Measurements from ENCODE around the gene SHB. TPM values are rescaled to one million over a fixed set of nuclear protein-coding genes. Genes with fewer than 3 reads are reported as not detected.

SHB gene
- total RNA-seq, 1 donor from 2014 or later, result 13.3 TPM

DNA sequence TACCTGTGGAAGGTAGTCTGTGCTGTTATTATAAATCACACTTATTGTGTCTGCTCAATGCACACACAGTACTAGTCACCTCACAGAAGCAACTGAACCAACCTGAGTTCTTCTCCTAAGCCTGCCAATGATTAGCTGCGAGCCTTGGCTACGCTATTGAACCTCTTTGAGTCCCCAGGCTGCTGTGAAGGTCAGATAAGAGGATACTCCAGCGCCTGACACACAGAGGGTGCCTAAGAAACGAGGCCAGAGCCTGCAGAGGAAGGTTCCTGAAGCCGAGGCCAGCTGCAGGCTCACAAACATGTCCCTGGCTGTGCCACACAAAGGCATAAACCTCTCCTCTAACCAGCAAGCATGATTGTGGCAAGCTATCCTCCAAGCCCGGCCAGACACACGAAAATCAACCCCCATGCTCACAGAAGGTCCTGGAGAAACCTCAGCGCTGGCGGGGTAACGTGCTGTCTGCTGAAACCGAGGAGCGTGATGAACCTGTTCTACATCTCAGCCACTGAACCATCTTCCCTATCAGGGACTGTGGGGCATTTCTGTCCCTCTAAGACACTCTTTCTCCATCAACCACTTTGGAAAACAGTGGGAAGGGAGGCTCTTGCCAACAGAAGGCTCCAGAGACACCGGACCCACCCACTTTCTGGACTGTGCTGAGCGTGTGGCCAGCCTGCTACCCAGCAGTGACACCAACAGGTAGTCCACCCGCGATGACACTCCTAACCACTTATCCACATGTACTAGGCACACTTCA, 111.9 kb downstream of the SHB start:
- no peak for DNase-seq (ENCODE audit: low read depth)

DNA sequence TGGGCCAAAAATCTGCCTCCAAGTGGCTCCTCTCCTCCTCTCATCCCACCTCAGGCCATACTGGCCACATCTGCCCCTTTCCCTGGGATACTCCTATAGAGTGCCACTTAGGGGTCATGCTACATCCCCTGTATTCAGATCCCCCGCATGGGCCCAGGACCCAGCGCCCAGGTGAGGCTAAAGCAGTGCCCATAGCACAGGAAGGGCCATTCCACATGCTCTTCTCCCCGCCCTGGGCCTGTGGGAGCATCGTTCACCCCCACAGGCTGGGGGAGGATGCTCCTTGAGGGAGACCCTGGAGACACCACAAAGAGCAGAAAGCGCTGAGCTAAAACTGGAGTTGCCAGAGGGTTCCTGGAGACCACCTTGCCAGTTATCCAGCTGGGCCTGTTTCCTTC, 112.6 kb downstream of the SHB start:
- DNase-seq (ENCODE audit: low read depth), result no peak

DNA sequence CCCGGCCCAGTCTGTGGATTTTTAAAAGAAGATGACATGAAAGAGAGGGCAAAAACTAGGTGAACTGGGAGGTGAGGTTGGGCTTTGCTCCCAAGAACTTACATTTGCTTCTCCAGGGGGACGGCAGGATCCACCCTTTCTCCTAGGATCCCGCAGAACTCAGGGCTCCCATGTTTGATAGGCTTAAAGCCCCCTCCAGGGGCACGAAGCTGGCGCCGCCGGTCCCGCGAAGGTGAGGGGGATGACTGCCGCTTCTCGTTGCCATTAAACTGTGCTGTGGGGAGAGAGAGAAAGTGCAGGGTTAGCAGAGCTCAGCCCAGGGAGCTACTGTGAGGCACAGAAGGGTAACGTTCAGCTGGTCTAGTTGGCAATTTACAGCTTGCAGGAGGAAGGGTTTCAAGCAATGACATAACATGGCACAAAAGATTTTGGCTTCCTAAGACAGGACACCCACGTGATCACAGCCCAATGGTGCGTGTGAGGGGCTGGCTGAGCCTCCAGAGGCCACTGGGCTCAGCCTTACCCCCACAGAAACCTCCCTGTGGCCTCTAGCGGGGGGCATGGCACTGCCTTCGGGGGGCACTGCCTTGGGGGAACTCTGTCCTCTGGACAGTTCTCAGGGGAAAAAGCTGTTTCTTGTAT, 113.1 kb downstream of the SHB start:
- DNase-seq (ENCODE audit: low read depth), result no peak

DNA sequence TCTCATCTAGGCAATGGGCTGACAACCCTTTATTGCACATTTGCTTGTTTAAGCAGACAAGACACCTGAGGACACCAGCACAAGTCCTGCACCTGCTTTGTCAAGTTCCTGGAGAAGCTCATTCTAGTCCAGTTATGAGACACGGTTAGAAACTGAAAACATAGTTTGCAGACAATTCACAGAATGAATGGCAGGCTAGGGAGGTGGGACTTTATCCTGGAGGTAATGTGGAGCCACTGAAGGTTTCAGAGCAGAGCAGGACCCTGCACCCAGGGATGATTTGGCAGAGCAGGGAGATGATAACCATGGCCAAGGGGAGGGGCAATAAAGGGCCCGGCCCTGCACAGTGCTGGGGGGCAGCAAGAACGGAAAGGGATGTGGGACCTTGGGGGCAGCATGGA, 114.4 kb downstream of the SHB start:
- no peak for DNase-seq (ENCODE audit: low read depth)

- DNase-seq (ENCODE audit: low read depth), result peak; percentile 98
These were observed 115.1 kb downstream of the SHB start for GRCh38 chr9:37953775-37954437.

DNA sequence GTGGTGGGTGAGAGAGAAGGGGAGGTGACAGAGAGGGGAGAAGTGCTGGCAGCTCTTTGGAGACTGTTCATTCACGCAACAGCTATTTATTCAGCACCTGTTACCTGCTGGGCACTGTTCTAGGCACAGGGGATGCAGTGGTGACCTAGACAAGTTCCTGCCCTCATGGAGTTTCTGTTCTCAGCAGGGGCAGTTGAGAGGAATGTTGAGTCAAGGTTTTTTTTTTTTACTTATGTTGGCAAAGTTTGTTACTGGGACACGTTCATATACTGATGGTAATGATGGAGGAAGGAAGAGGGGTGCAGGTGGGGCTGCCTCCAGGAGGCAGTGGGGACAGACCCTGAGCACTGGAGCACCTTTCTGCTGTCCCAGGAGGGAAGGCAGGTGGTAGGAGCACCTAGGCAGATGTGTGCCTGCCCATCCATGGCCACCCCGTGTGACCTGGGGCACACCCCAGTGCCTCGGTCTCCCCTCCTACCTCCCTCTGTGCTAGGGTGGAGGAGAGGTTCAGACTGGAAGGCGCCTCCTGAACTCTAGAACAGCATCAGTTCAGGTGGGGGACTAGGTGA, 115.7 kb downstream of the SHB start:
- no peak for DNase-seq (ENCODE audit: low read depth)

GRCh38 chr9:37952731-37953130, 116.3 kb downstream of the SHB start:
- DNase-seq (ENCODE audit: low read depth), result peak; percentile 70

DNA sequence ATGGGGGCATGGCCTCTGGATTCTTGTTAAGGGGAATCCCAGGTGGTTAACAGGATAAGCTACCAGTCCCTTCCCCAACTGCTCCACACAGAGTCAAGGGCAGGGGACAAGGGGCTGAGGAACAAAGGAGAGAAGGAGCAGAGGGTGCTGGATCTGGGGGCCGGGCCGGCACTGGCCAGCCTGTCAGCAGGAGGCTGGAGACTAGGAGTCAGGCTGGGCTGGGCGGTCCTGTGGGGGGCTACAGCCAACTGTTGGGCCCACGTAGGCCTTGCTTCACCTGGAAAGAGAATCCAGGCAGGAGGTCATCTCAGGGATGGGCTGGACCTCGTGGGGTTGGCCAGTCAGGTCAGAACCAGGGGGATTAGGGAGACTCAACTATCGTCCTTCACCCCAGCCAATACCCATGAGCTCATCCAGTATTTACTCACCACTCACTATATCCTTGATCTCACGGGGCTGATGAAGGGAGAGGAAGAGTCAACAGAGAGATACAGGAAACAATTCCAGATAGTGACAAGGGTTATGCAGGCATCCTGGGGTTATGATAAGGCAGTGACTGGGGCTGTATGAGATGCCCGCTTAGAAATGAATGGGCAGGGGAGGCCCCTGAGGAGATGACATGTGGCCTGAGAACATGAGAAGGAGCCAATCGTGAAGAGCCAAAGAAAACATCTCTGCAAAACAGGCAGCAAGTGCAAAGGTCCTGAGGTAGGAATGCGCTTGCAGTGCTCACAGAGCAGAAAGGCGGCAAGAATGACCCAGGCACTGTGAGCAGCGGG, 117.2 kb downstream of the SHB start:
- DNase-seq (ENCODE audit: low read depth), result no peak

GRCh38 chr9:37950561-37950960, 118.5 kb downstream of the SHB start:
- peak; percentile 49 for DNase-seq (ENCODE audit: low read depth)

GRCh38 chr9:37949576-37949975, 119.5 kb downstream of the SHB start:
- peak; percentile 88 for DNase-seq (ENCODE audit: low read depth)

GRCh38 chr9:37948417-37948980, 120.5 kb downstream of the SHB start:
- no peak for DNase-seq (ENCODE audit: low read depth)

GRCh38 chr9:37947977-37948376, 121.0 kb downstream of the SHB start:
- no peak for DNase-seq (ENCODE audit: low read depth)

GRCh38 chr9:37947471-37947870, 121.6 kb downstream of the SHB start:
- no peak for DNase-seq (ENCODE audit: low read depth)

DNA sequence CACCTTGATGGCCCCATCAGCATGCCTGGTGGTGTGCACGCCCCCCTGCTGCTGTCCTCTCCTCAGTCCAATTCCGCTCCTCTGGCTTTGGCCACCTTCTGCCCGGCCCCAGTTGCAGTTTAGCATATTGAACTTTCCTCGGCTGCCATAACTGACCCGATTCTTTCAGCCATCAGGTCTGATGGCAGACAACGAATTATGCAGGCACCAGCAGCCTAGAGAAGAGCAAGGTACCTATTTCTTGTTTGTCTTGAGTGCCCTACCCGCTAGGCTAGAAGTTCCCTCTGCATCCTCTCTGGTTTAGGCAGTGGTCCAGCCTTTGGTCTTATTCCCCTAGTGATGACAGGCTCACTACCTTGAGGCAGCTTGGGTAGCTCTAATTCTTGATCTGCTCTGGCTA, 122.1 kb downstream of the SHB start:
- DNase-seq (ENCODE audit: low read depth), result no peak

- no peak for DNase-seq (ENCODE audit: low read depth)
These were observed 123.0 kb downstream of the SHB start for GRCh38 chr9:37946041-37946440.

DNA sequence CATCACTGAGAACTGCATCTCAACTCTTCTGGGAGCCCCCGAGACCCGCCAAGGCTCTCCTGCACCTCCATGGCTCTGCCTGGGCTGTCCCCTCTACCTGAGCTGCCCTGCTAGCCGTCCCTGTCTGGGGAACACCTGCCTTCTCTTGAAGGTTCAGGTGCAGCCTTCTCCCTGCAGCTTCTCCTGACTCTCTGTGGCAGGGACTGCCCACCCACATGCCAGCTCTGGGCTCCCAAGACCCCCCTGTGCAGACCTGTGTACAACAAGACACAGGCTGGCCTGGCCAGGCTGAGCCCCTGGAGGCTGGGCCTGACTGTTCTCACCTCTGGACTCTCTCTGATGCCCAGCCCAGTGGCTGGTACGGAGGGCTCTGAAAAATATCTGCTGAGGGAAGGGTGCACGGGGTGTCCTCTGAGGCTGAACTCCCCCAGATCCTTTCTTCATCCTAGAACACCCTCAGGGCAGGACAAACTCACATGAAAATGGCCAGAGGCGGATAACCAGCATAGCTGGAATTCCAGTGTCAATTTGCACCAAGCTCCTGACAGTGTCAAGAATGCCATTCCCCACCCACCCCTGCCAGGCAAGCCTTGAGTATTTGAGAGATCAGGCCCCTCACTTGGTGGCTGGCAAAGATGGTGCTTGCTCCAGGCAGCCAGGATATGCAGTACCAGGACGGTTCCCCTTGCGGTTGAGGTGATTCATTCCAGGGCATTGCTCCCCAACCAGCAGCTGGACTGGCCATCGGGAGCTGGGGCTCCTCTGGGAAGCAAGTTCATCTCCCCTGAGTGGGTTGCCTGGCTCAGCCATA, 124.2 kb downstream of the SHB start:
- peak; percentile 73 for DNase-seq (ENCODE audit: low read depth)

- DNase-seq (ENCODE audit: low read depth), result peak; percentile 93
These were observed 124.8 kb downstream of the SHB start for GRCh38 chr9:37944266-37944650.

DNA sequence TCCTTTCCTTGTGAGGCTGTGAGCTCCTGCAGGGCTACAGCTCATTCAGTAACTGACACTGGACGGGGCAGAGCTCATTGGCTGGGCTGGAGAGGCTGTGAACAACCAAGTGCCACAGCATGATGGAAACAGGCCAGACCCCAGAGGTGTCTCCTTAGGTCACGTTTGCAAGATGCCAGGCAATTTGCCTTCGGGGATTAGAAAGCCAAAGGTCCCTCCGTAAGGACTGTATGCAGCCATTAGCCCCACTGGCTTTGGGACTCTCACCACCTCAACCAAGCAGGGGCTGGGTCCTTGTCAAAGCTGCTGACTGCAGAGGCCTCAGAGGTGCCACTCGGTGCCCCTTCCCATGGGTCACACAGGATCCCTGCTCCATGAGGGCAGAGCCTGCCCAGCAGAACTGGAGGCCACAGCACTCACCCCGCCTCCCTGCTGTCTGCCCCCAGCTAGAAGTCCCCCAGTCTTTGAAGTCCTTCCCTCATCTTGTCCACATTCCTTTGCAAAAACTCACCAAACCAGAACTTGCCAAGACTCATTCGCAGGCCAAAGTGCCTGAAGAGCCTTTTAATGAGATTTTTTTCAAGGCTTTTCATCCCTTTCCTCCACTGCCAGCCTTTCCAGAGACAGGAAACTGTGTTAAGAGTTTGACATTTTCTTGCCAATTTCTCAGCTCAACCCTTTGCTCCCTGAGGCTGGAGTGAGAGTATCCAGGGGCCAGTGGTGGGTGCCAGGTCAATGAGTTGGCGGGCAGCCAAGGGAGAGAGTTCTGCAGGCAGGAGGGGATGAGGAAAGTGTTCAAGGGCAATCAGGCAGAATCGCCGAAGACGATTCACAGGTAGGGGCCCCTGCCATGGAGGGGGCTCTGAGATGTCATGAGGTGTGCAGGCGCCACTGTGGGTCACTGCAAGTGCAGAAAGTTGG, 125.4 kb downstream of the SHB start:
- peak; percentile 65 for DNase-seq (ENCODE audit: low read depth)

Measured in myocyte (in vitro differentiated cells).